ENCODE data around the gene MYO7A. TPM values are rescaled to one million over a fixed set of nuclear protein-coding genes. Genes with fewer than 3 reads are reported as not detected.

Gene MYO7A
- total RNA-seq, 2 donors from 2014 or later = 3.1 to 102 TPM

GRCh38 chr11:77193911-77194830 is 66.1 kb downstream of the MYO7A start:
- no peaks in the 10 kb centered on the region for H3K36me3 ChIP-seq
- no peak overlapping the region for H3K27ac ChIP-seq
- TF ChIP-seq CTCF (IDR thresholded peaks at IDR 0.05) (no peak), POLR2AphosphoS5 (IDR thresholded peaks at IDR 0.05) (no peak), POLR2A (IDR thresholded peaks at IDR 0.05) (no peak)
- 97% methylated on average over 15 of the region's 15 CpGs for WGBS
- no peaks in the 10 kb centered on the region for H3K9me3 ChIP-seq
- H3K27me3 ChIP-seq (replicated peaks; ENCODE audit: insufficient read depth) = no peaks in the 10 kb centered on the region
- DNase-seq (ENCODE audit: low spot score) = no peak
- intact Hi-C loops (cut with DNase I) = loop anchor here (5.0 kb wide), 1 partner anchor 358 kb away; no protein-coding TSS in a partner anchor
- H3K4me3 ChIP-seq = no peak overlapping the region
- H3K4me1 ChIP-seq (replicated peaks) = no peaks in the 10 kb centered on the region

GRCh38 chr11:77195071-77195755 is 67.2 kb downstream of the MYO7A start:
- no peak for DNase-seq (ENCODE audit: low spot score)
- Histone ChIP-seq H3K27ac (no peak overlapping the region), H3K36me3 (no peaks in the 10 kb centered on the region), H3K9me3 (no peaks in the 10 kb centered on the region), H3K4me3 (no peak overlapping the region), H3K27me3 (replicated peaks; ENCODE audit: insufficient read depth) (no peaks in the 10 kb centered on the region), H3K4me1 (replicated peaks) (no peaks in the 10 kb centered on the region)
- 77% methylated on average over 16 of the region's 16 CpGs for WGBS
- TF ChIP-seq POLR2A (IDR thresholded peaks at IDR 0.05) (no peak), CTCF (IDR thresholded peaks at IDR 0.05) (no peak), POLR2AphosphoS5 (IDR thresholded peaks at IDR 0.05) (no peak)
- intact Hi-C loops (cut with DNase I) = no loop called here

DNA sequence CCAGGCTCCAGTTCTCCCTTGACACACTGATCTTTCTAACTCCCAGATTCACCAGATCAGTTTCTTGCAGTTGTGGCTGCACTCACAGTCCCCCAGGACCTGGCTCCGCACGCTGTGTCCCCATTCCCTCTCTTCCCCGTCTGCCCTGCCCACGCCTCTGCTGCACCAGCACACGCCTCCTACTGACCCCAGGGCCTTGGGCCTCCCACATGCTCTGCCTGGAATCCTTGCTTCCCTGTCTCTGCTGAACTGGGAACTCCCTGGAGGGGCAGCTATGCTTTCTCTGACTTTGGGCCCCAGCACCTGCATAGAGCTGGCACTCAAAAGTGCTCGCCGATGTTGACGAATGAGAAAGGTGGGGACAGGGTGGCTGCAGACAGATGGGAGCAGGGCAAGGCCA is 68.9 kb downstream of the MYO7A start:
- Histone ChIP-seq H3K9me3 (no peaks in the 10 kb centered on the region), H3K4me1 (replicated peaks) (no peaks in the 10 kb centered on the region), H3K36me3 (no peaks in the 10 kb centered on the region), H3K27me3 (replicated peaks; ENCODE audit: insufficient read depth) (no peaks in the 10 kb centered on the region), H3K27ac (no peak overlapping the region), H3K4me3 (no peak overlapping the region)
- WGBS = 89% methylated on average over 8 of the region's 8 CpGs
- TF ChIP-seq CTCF (IDR thresholded peaks at IDR 0.05) (no peak), POLR2AphosphoS5 (IDR thresholded peaks at IDR 0.05) (no peak), POLR2A (IDR thresholded peaks at IDR 0.05) (no peak)
- intact Hi-C loops (cut with DNase I) = no loop called here
- no peak for DNase-seq (ENCODE audit: low spot score)

DNA sequence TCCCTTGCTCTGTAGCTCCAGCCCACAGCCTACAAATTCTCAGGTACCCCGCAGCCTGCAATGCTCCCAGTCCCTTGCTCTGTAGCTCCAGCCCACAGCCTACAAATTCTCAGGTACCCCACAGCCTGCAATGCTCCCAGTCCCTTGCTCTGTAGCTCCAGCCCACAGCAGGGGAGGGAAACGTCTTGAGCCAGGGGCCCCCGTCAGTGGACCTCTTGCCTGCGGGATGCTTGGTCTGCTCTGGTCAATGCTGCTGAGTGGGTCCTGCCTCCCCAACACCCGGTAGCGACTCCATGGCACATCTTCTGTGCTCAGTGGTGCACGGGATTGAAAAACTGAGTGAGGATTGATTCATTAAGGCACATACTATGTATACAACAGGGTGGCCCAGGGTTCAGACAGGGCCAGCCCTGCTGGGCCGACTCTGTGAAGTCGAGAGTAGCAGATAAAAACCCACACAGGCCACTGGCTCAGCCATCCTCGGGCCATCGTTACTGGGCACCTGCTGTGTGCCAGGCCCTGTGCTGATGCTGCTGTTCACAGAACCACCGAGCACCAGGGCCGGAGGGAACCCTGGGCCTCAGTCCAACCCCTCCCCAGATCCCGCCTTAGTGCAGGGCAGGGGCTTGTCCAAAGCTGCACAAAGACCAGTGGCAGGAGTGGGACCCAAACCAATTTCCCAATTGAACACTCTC is 69.7 kb downstream of the MYO7A start:
- Histone ChIP-seq H3K27me3 (replicated peaks; ENCODE audit: insufficient read depth) (no peaks in the 10 kb centered on the region), H3K27ac (no peak overlapping the region), H3K36me3 (no peaks in the 10 kb centered on the region), H3K4me3 (no peak overlapping the region), H3K4me1 (replicated peaks) (no peaks in the 10 kb centered on the region), H3K9me3 (no peaks in the 10 kb centered on the region)
- TF ChIP-seq POLR2A (IDR thresholded peaks at IDR 0.05) (no peak), POLR2AphosphoS5 (IDR thresholded peaks at IDR 0.05) (no peak), CTCF (IDR thresholded peaks at IDR 0.05) (no peak)
- no peak for DNase-seq (ENCODE audit: low spot score)
- intact Hi-C loops (cut with DNase I) = no loop called here
- 84% methylated on average over 14 of the region's 14 CpGs for WGBS
